DND-41 (cell line): ENCODE measurements around the gene NOX5.

Source experiments
- CTCF ChIP-seq: IDR thresholded peaks from 2 replicates; pipeline ENCODE4 v1.5.1; 2012; ENCODE audit warnings: borderline replicate concordance, low read length, moderate library complexity, mild to moderate bottlenecking; ENCODE audit not compliant: poor library complexity, severe bottlenecking; ENCODE audit errors: extremely low read depth
- EZH2 ChIP-seq: IDR thresholded peaks from 3 replicates; pipeline ENCODE4 v1.6.1; 2012; ENCODE audit warnings: borderline replicate concordance, low read depth, mild to moderate bottlenecking, moderate library complexity, low read length, inconsistent platforms; ENCODE audit not compliant: severe bottlenecking

GRCh38 chr15:69002783-69003182 is 11.7 kb upstream of the NOX5 start:
- no peak for TF ChIP-seq CTCF
- TF ChIP-seq EZH2: no peak
